ENCODE measurements around the gene TPM4.
"Not testable (repeated sequence)": the region's sequence is repeated elsewhere in the genome, so short reads cannot be mapped to it uniquely, and the experiment has no call there.

Gene TPM4

DNA sequence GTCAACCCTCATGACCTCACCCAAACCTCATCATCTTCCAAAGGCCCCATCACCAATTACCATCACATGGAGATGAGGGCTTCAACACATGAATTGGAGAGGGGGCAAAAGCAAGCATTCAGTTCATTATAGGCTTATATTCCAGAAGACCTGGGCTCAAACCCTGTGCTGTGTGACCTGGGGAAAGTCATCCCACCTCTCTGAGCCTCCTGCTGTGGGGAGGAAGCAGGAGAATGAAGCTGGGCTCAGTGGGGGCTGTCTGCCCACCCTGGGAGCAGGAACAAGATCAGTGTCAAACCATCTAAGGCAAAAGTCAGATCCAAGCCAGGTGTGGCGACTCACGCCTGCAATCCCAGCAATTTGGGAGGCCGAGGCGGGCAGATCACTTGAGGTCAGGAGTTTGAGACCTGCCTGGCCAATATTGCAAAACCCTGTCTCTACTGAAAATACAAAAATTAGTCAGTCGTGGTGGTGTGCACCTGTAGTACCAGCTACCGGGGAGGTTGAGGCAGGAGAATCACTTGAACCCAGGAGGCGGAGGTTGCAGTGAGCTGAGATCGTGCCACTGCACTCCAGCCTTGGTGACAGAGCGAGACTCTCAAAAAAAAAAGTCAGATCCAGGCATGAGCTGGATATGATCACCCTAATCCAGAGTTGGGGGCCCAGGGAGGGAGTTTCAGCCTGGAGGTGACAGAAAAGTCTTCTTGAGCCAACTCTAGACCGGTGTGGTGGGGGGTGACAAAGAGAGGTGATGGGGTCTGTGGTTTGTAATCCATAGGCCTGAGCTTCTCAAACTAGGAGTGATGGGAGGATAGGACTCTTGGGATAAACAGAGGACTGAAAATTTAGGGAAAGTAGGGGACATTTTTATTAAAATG is 1.6 kb upstream of the TPM4 start:
- no peak for DNase-seq

DNA sequence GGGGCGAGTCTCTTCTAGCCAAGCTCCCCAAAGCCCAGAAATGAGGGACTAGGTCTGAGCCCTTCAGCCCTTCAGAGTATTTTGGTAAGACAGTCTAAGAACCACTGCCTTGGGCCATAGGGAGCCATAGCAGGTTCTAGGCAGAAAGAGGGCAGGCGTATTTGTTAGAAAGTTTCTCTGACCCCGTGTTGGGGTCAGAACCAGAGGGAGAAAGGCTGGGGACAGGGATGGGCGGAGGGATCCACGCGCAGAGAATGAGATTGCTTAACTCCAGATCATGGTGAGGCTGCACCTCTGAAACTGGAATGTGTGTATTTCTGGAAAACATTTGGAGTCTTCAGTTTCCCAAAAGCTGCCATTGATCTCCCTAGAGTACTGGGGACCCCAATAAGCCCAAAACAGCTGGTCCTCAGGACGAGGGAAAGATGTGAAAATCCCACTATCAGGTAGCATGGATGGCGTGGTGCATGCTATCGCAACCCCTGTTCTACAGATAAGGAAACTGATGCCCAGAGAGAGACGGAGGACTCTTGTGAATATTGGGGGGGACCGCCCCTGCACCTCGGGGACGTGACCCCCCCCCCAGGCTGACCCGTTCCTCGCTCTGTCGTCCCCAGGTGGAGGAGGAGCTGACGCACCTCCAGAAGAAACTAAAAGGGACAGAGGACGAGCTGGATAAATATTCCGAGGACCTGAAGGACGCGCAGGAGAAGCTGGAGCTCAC is 703 bp upstream of the TPM4 start:
- no peak for DNase-seq

DNA sequence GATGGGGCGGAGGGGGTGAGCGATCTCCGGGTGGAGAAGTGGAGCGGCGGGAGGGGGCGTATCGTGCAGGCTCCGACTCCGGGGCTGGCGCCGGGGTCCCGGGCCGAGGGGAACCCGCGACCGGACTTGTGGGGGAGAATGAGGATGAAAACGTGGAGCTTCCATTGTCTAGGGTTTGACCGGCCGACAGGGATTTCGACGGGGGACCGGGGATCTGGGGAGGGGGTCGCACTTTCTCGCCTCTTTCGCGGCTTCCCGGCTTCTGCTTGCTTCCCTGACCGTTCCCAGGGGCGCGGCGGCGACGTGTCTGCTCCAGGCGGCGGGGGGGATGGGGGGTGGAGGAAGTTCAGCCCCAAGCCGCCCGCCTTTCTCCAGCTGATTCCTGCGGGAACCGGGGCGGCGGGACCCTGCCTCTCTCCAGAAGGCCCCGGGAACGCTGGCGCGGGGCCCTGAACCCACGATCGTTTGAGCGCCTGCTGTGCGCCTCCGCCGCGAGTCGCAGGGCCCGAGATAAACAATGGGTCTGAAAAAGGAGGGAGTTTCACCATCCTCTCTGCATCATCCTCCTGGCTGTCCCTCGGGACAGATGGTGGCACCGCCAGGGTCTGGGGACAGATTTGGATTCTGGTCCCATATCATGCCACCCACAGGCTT is 790 bp downstream of the TPM4 start:
- no peak for DNase-seq

DNA sequence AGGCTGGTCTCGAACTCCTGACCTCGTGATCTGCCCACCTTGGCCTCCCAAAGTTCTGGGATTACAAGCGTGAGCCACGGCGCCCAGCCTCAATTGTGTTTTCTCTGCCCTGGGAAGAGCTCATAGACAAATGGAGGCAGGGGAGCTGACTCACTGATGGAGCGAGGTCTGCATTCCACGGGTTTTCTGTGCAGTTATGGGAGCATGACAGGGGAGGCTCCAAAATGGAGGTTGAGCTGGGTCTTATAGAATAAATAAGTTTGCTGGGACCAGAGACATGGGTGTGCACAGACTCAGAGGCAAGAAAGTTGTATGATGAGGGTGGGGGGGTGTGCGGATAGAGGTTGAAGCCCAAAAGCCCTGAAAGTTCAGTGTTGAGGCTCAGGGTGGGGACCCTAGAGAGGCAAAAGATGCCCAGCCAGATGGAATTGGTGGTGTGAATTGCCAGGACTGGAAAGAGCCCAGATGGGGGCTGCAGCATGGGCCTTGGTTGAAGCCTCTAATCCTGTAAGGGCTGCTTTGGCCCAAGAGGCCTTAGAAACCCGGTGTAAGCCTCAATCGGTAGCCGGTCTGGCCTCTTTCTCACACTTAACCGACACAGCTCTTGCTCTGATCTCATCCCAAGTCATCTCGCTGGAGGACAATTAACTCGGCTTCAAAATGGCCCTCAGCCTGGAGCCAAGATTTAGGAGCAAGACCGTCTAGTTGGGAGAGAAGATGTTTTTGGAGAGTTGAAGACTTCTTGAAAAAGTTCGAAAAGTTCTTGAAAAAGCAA is 1.9 kb downstream of the TPM4 start:
- DNase-seq: no peak

DNA sequence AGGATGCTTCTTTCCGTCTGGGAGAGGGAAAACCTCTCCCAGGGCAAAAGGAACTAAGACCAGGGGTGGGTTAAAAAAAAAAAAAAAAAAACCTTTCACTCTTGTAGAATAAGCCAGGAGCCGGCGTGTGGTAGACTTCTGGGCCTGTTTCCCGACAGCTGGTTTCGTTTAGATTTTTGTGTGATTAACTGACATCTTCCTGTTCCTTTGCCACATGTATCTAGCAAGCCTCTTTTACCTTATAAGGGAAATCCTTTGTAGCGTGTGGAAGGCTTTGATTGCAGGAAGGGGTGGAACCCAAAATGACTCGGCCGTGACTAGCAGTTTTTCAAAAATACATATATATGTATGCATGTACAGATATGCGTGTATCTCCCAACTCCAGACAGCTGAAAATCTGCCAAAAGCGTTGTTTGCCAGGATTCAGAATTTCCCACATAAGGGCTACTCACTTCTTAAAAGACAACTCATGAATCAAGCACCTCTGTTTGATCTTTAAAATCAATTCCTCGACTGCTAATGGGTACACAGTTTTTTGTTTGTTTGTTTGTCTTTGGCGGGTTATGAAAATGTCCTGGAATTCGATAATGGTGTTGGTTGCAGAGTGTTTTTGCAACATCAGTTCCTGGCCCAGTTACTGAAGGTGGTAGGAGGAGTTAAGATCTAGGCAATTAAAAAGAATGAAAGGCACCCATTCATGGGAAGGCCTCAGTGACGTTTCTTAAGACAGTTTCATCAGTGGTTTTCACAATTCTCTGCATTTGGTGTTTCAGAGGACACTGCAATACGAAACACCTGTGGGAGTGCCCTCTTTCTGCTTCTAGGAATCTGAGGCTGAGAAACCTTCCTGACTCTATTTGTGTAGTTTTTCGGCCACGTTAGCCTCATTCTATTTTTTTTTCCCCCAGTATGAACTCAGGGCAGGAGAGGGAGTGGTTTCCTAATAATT is 2.7 kb downstream of the TPM4 start:
- DNase-seq: no peak

DNA sequence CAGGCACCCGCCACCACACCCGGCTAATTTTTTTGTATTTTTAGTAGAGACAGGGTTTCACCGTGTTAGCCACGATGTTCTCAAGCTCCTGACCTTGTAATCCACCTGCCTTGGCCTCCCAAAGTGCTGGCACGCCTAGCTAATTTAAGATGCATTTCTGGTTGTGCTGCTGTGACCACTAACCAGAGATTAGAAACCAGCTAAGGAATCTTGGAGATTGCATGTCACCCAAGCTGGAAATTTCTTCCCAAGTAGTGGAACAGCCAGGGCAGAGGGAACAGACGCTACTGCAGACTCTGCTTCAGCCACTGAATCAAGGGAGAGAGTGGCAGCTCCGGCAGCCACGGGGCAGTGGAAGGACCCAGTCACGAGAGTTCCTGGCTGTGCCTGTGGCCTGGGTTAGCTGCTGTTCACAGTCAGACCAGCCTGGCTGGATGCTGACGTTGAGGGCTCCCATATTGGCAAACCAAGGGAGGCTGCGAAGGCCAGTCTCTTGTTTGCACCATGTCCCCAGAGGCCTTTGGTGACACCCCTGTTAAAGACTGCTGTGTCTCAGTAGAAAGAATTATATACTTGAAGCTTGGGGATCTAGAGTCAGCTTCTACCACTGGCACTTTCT is 7.9 kb downstream of the TPM4 start:
- no peak for DNase-seq

DNA sequence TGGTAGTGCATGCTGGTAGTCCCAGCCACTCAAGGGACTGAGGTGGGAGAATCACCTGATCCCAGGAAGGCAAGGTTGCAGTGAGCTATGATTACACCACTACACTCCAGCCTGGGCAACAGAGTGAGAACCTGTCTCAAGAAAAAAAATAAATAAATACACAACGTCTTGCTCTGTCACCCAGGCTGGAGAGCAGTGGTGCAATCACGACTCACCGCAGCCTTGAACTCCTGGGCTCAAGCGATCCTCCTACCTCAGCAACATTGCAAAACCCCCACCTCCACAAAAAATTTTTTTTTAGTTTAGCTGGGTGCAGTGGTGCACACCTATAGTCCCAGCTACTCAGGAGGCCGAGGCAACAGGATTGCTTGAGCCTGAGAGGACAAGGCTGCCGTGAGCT is 8.8 kb downstream of the TPM4 start:
- no peak for DNase-seq

DNA sequence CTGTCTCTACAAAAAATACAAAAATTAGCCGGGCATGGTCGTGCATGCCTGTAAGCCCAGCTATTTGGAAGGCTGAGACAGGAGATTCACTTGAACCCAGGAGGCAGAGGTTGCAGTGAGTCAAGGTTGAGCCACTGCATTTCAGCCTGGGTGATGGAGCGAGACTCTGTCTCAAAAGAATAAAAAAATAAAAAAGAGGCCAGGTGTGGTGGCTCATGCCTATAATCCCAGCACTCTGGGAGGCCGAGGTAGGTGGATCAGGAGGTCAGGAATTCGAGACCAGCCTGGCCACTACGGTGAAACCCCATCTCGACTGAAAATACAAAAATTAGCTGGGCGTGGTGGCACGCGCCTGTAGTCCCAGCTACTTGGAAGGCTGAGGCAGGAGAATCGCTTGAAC is 11.1 kb downstream of the TPM4 start:
- not testable (repeated sequence) for DNase-seq

DNA sequence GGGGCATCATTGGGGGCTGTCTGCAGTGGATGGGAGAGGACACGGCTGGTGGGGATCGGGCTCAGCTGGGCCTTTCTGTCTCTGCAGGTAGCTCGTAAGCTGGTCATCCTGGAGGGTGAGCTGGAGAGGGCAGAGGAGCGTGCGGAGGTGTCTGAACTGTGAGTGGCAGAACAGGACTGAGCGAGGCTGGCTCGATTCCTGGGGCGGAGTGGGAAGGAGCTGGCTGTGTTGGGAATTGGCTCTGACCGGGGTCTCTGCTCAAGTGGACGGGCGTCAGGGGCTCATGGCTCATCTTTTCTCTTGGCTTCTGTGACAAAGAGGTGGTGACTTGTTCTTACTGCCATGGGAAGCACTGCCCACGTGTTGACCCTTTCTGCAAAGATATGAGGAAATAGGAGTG is 11.6 kb downstream of the TPM4 start:
- no peak for DNase-seq

DNA sequence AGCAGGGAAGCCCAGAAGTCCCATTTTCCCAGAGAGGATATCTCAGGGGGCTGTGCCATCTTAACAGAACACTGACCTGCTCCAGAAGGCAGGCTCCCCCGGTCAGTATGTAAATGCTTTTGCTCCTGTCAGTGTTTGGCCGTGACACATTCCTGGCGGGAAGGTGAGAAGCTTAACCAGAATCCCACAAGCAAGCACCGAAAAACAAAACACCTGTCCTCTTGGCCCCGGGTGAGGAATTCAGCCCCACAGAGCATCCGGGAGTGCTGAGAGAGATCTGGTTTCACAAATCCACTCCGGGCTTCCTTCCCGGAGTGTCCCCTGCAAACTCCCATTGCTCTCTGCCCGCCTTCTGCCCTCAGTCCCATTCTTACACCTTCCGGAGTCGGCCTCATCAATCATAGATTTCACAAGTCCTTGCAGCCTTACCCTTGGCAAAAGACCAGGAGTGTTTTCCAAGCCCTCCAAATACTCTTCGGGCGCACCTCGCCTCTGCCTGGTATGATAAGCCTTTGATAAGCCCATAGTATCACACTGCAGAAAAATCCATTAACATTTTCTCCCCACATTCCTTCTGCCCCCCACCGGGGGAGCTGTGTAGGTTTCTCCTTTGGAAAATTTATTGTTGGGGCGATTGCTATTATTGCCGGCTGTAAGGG is 12.2 kb downstream of the TPM4 start:
- no peak for DNase-seq

DNA sequence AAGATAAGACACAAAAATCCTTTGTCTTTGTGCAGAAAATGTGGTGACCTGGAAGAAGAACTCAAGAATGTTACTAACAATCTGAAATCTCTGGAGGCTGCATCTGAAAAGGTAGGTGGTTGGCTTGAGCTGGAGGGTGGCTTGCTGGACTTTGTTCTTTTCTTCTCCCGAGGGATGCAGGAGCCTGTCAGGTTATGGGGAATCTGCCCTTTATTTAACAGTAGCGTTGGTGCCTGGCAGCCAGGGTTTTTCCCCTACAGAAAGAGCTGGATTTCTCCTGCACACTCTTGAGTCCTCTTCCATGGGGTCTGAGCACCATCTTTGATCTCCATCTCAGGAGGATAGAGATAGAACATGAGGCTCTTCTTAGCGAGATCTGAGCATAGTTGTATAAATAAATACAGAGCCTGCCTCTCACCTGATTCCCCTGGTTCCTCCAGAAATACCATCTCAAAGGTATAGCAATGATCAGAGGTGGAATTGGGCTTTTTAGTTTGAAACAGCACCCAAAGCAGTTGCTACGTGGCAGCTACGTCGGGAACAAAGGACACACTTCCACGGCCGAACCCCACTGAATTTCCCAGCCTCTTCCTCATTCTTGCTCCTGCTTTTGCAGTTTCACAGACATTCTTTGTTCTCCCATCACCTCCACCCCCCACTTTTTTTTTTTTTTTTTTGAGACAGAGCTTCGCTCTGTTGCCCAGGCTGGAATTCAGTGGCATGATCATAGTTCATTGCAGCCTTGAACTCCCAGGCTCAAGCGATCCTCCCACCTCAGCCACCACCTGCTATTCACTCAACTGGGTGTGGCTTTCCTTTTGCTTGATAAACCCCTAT is 12.9 kb downstream of the TPM4 start:
- no peak for DNase-seq

DNA sequence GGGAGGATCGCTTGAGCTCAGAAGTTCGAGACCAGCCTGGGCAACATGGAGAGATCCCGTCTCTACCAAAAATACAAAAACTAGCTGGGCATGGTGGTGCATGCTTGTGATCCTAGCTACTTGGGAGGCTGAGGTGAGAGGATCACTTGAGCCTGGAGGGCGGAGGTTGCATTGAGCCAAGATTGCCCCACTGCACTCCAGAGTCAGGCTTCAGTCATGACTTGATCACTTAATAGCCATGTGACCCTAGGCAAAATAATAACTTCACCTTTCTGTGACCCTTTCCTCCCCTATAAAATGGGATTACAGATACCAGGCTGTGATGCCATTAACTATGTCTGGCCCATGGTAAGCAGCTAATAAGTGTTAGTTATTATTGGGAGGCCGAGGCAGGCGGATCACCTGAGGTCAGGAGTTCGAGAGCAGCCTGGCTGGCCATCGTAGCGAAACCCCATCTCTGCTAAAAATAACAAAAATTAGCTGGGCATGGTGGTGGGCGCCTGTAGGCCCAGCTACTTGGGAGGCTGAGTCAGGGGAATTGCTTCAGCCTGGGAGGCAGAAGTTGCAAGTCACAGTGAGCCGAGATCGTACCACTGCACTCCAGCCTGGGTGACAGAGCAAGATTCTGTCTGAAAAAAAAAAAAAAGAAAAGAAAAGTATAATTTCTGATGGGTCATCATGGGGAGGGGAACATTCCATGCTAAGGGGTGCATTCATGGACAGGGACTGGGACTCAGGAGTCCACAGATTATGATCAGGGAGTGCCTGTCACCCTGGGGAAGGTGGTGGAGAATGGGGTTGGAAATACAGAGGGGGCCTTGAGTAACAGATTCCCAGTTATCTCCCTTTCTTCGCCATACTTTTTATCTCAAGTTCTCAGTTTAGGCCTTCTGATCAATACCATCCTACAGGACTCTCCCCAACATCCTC is 15.5 kb downstream of the TPM4 start:
- DNase-seq: no peak

DNA sequence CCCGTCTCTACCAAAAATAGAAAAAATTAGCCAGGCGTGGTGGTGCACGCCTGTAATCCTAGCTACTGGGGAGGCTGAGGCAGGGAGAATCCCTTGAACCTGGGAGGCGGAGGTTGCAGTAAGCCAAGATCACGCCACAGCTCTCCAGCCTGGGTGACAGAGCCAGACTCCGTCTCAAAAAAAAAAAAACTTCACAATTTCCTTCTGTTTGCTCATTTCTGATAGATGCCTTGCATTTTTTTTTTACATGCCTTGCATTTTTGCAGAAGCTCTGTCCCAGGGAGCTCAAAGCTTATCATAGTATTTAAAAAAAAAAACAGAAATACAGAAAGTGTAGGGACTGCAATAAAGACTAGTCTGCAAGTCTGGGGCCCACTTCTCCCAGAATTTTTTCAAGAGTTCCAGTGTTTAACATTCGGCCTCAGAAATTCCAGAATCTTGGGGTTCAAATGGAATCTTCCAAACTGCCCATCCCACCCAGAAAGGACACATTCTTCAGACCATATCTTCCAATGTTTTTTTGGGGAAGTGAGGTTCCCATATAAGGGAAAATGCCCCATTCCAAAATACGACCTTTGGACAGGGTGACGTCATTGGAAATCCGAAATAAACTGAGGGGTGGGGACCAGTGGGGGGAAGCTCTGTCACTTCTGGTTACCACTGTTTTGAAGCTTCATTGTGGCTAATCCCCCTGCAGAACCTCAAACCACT is 18.2 kb downstream of the TPM4 start:
- DNase-seq: no peak

DNA sequence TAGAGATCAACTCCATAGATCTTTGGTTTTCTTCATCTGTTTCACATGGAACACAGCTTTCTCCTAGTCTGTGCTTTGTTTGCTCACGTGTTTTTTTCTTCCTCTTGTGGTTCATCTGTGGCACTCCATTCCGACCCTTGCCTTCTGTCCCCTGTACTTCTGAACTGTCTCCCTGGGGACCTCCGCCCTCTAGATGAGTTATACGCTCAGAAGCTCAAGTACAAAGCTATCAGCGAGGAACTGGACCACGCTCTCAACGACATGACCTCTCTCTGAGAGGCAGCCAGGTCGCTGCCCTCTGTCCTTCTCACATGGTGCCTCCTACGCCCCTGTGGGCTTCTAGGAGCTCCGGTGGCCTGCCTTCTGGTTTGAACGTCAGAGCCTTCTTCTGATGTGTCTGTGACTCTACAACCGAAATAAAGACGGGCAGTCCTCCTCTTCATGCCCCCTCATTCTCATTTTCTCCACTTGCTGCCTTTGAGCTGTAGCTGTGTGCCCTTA is 18.8 kb downstream of the TPM4 start:
- DNase-seq: no peak

DNA sequence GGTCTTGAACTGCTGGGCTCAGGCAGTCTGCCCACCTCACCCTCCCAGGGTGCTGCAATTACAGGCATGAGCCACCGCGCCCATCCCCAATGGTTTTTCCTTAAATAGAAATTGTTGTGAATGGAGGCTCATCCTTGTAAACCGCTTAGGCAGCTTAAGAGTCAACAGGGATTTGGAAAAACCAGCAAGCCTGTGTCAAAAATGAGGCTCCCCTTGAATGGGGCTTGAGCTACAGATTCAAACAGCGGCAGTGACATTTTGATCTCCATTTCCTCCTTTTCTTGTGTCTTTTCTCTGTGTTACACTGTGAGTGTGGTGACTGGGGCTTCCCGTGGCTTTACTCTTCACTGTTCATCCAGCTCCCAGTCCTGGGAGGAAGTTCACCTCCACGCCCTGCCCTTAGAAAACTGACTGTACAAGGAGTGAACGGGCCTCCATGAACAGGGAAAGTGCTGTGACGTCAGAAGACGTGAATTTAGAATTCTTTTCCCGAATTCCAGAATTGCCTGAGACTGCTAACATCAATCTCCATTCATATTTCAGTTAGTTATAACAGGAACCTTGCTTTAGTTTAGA is 20.1 kb downstream of the TPM4 start:
- no peak for DNase-seq

DNA sequence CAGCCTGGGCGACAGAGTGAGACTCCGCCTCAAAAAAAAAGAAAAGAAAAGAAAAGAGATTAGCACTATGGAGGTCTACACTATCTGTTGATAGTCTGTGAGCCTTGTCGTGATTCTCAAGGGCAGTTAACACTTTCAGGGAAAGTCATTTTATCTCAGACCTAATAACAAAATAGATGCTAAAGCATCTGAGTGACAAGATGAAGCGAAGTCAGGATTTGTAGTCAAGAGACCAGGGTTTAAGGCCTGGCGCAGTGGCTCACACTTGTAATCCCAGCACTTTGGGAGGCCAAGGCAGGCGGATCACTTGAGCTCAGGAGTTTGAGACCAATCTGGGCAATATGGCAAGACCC is 22.1 kb downstream of the TPM4 start:
- no peak for DNase-seq

DNA sequence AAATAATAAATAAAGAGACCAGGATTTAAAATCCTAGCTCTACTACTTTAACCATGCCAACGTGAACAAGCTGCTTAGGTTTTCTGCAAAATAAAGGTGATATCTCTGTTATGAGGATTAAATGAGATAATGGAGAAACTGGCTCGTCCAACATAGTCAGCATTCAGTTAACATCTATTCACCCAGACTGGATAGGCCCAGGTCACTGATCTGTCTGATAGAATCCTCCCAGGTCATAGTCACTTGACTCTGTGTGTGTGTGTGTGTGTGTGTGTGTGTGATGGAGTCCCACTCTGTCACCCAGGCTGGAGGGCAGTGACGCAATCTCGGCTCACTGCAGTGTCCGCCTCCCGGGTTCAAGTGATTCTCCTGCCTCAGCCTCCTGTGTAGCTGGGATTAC is 22.5 kb downstream of the TPM4 start:
- DNase-seq: no peak

Measured in cortex of kidney (tissue), 1 donor.